Measurements from ENCODE around the gene UBE2E2.

UBE2E2 gene

GRCh38 chr3:23288286-23288685 lies 85.2 kb downstream of the UBE2E2 start:
- DNase-seq: no peak

DNA sequence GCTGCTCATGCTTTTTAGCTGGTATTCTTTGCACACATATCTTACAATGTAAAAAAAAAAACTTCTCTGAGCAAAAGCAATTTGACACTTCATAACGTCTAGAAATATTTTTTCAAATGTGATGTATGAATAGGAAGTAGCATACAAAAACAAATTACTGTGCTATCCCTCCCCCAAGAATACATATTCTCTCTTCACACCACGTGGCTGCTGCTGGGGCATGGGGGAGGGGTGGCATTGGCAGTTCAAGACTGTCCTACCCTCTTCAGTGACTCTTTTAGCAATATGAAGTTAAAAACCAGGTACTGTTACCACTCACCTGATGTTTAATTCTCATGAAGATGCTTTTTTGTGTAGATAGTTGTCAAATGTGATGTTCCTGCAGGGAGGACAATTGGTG lies 85.6 kb downstream of the UBE2E2 start:
- DNase-seq: no peak

GRCh38 chr3:23292432-23292831 lies 89.3 kb downstream of the UBE2E2 start:
- no peak for DNase-seq

DNA sequence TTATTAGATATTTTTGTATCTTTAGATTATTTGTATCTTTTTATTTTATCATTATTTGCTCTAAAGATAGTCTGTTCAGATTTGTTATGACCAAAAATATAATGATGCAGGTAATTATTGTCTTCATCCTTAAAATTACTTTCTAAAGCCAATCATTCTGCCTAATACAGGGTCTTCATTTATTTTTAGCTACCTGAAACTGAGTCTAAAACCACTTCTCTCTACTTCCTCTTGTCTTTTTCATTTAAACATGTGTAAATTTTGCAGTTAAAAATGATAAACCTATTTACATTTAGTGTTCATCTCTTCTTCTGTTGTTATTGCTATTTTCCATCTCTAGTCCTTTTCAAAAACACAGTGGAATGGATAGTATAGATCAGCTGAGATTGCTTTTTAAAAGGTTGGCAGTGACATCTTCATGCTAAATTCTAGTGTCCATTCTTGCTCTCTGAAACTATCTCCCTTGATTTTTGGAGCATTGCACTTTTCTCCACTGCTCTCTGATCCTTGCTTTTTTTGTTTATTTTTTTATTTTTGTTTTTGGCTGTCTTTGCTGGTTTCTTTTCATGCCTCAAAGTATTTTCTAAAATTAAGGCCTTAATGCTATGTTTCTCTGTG lies 91.8 kb downstream of the UBE2E2 start:
- no peak for DNase-seq

- no peak for DNase-seq
Observed at GRCh38 chr3:23301819-23302218, 98.7 kb downstream of the UBE2E2 start.

GRCh38 chr3:23302271-23302670 lies 99.1 kb downstream of the UBE2E2 start:
- DNase-seq: no peak

DNA sequence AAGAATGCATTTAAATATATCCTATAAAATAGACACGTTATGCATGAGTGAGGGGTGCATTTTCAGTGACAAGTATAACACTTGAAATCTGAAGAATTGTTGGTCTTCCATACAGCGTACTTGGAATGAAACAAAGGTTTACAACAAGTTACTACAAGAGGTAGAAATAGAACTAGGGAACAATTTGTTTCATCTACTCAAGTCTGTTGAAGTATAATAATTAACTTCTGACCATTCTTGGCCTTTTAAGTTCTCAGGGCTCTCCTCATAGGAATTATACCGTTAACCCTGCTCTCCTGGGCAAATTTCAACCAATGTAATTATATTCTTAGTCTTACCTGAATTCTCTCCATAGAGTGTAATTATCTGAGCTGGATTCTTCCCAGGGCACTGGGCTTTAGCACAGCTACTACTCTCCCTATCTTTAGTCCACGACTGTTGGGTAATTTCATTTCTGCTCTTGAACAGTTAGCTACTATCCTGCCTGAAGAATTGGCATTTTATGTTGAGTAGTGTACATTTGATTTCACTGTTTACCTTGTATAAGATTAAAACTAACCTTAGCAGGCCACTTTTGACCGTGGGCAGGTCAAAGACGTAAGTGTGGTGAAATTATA lies 100.6 kb downstream of the UBE2E2 start:
- no peak for DNase-seq

DNA sequence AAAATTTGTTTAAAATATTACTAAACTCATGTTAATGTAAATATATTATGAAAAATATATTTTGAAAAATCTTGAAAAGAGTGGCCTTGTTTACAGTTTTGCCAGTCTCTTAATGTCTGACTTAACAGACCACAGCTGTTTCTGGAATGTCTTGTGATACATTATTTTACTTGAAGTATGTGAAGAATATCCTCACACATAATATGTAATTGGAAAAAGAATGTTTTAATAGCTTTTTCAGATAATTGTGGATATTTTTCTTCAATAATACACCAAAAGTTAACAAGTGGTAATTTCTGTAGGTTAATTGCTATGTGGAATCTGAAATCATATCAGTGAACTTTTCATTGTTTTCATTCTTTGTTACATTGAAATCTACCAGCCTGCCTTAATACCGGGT lies 101.3 kb downstream of the UBE2E2 start:
- no peak for DNase-seq

DNA sequence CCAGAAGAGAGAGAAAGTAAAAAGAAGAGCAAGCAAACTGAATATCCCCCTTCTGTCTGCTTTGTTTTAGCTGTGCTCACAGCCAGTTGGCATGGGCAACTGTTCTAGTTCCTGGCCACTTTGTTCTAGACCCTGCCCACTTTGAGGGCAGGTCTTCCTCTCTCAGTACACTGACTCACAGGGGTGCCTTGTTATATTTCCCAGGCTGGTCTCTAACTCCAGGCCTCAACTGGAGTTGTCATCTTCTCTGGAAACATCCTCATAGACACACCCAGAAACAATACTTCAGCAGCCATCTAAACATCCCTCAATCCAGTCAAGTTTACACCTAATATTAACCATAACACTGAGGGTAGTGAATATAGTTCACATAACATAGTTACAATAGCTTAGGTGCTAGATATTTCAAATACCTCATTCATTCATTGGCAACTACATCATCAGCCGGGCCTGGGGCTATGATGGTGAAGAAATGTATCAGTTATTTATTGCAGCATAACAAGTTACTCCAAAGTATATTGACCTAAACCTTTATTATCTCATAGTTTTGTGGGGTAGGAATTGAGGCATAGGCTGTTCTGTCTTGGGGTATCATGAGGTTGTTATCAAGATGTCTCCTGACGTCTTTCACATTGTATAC lies 106.0 kb downstream of the UBE2E2 start:
- DNase-seq: no peak

DNA sequence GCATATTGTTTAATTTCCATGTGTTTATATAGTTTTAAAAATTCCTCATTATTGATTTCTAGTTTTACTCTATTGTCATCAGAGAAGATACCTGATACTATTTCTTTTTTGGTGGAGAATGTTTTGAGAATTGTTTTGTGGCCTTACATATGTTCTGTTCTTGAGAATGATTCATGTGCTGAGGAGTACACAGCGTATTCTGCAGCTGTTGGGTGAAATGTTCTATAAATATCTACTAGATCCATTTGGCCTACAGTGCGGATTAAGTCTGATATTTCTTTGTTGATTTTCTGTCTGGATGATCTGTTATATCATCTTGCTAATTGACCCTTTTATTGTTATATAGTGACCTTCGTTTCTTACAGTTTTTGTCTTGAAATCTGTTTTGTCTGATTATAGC lies 109.7 kb downstream of the UBE2E2 start:
- no peak for DNase-seq

DNA sequence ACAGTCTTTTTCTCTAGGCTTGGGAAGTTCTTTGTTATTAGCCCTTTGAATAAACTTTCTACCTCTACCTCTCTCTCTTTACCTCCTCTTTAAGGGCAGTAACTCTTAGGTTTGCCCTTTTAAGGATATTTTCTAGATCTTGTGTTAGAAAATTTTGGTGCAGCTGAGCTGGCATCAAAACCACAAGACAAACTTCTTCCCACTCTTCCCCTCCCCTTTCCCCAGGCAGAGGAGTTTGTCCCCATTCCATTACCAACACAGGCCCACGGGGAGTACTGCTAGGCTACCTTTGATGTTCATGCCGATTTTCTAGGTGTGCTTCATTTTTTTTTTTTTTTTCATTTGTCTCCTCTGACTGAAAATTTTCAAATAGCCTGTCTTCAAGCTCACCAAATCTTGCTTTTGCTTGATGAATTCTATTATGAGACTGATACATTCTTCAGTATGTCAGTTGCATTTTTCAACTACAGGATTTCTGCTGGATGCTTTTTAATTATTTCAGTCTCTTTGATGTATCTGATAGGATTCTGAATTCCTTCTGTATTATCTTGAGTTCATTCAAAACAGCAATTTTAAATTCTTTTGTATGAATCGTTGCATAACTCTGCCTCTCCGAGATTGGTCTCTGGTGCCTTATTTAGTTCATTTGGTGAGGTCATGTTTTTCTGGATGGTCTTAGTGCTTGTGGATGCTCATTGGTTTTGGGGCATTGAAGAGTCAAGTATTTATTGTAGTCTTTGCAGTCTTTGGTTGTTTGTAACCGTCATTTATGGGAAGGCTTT lies 112.0 kb downstream of the UBE2E2 start:
- no peak for DNase-seq

GRCh38 chr3:23316924-23317323 lies 113.8 kb downstream of the UBE2E2 start:
- no peak for DNase-seq

DNA sequence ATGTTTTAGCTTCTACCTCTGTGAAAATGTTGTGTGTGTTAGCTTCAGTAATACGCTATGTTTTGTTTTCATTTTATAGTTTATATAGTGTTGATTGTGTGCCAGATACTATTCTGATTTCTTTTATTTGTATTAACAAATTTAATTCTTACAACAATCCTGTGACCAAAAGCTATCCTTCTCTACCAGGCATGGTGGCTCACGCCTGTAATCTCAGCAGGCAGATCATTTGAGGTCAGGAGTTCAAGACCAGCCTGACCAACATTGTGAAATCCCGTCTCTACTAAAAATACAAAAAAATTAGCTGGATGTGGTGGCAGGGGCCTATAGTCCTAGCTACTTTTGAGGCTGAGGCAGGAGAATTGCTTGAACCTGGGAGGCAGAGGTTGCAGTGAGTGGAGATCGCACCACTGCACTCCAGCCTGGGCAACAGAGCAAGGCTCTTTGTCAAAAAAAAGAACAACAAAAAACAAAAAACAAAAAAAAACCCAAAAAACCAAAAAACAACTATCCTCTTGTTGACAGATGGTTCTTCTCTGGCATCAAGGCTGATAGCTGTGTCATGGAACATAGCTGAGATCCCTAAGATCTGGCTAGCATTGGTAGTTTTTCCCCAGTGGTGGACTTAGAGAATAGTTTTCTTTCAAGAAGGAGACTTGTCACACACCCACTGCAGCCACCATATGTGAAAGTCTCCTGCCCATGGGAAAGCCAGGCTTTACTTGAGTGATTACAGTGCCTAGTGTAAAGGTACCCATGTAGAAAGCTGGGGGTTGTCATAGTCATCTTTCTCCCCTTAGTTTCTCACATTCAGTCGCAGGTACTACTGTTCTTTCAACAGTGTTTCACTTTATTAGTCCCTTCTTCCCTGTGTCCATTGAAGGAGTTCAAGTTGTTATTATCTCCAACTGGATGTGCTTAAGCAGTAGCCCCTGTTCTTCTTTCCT lies 116.5 kb downstream of the UBE2E2 start:
- no peak for DNase-seq

- DNase-seq: no peak
Observed at GRCh38 chr3:23320586-23321570, 117.8 kb downstream of the UBE2E2 start.

DNA sequence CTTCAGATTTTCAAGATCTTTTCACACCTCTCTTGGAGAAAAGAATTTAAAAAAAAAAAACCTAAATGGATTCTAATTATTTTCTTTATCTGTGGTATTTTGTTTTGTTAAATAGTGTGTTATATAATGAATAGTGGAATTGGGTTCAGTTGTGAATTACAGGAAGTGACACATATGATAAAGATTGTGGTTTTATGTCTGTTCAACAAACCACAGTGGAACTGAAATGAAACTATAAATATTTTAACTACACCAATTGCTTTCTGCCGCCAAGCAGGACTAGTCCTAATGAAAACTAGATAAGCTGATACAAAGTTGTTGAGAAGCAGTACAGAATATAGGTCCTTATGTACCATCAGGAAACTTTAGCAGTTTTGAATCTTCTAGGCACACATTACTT lies 121.6 kb downstream of the UBE2E2 start:
- DNase-seq: no peak

DNA sequence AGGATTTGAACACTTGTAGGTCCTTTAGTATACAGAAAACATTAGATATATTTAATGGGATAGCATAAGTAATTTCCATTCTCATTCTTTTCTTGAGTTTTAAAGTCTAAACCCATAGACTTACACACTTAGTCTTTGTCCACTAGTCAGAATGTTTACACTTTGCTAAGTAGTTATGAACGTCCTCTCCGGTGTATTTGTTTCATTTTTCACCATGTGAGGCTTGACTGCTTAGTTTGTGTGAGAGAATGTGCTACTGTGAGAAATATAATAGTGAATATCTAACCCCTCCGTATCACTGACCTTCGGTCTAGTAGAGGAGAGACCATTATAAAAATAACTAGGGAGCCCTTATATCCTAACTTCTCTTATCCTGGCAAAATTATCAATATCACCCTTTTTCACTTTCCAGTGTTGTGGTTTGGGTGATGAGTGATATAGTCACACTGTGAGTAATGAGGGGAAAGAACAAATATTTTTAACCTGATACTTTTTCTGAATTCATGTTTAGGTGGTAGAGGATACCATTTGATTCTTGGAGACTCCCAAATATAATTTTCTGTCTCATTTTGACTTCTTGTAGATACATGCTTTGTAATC lies 122.4 kb downstream of the UBE2E2 start:
- no peak for DNase-seq

DNA sequence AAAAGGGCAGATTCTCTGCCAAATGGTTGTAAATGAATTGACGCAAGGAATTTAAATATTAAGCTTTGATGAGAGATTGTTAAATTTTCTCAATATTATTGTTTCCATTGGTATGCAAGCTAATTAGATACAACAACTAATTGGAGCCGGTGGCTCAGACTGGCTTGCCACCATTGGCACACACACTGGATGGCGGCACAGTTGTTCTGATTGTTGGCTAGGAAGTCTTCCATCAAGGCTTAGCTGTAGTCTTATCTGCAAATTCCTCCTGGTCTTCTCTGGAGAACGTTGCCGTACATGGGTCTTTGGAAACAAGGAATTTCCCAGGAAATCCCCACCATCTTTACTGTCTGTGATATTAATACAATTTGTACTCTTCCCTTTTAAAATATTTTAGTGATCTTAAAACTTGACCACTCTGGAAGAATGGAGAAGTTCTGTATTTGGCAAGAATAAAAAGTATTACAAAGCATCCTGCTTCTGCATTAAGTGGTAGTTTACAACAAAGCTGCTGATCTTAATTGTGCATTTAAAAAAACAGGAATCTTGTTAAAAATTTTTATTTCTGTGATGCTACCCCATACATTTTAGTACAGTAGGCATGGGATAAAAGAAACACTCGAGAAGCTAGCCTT lies 126.5 kb downstream of the UBE2E2 start:
- DNase-seq: no peak

DNA sequence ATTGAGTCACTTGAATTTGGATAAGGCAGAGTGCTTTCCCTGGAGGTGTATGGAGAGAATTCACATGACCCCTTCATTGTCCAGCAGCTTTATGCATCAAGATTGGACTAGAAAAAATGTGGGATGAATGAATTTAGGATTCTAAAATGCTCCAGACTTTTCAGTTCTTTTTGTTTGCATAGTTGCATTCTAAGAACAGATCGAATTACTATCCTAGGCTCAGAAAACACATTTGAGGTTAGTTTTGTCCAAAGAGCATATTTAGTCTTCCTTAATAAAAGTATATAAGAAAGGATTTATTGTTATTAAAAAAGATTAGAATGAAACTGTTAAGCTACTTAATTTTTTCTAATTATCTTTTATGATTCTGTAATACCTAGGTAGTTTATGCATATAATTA lies 127.4 kb downstream of the UBE2E2 start:
- no peak for DNase-seq

GRCh38 chr3:23331141-23331935 lies 128.2 kb downstream of the UBE2E2 start:
- DNase-seq: no peak

DNA sequence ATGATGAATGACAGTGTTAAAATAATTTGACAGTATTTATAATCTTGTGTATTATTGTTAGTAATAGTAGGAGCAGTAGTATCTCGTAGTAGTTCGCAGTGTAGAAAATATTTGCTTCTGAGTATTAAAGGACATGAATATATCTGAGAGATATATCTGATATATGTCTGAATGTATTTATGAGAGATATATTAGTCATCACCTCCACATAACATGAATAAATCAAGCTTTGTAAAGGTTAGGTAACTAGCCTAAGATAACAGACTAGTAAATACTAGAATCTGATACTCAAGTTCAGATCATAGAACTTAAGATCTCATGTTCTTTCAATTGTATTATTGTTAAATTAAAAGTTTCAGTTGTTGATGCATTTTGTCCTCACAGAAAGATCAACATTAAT lies 130.5 kb downstream of the UBE2E2 start:
- DNase-seq: no peak

Measured in left hindlimb (tissue), 1 donor.